ENCODE data around the gene CERT1. TPM values are rescaled to one million over a fixed set of nuclear protein-coding genes. Genes with fewer than 3 reads are reported as not detected.

The CERT1 gene
- polyA plus RNA-seq, 1 of the 3 experiments (the other 2 are of a cell fraction) = 4.5 TPM

DNA sequence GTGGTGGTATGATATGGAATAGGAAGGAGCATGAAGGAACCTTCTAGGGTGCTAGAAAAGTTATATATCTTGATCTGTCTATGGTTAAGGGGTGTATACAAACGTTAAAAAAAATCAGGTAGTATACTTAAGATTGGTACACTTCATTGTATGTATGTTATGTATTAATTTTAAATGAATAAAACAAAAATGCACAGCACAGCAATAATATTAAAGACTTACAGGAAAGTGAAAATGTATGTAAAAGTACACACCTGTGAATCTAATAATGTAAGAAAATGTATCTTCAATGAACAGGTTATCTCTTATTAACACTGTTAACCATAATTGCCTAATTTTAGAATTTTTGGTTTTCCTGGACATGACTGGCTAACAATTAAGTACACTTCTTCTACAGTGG, 97.2 kb downstream of the CERT1 start:
- Histone ChIP-seq H3K36me3 (replicated peaks in 1 of 2; ENCODE audit: control insufficient read depth in 1 of 2, insufficient read depth in 2 of 2, low read length in 1 of 2) (peaks cover 29 to 34% of the 10 kb centered on the region in 2 experiments), H3K4me2 (no peak overlapping the region), H4K20me1 (ENCODE audit: insufficient read depth) (no peaks in the 10 kb centered on the region), H3K9me2 (no peaks in the 10 kb centered on the region), H3K79me2 (ENCODE audit: insufficient read depth) (no peaks in the 10 kb centered on the region), H3F3A (replicated peaks; ENCODE audit: insufficient read depth) (peaks cover 6% of the 10 kb centered on the region), H3K27me3 (ENCODE audit: insufficient read depth) (no peaks in the 10 kb centered on the region), H3K4me1 (ENCODE audit: control insufficient read depth in 1 of 2, insufficient read depth in 2 of 2, low read depth in 1 of 2, low read length in 1 of 2) (no peaks in the 10 kb centered on the region), H3K9me3 (no peaks in the 10 kb centered on the region), H3K4me3 (ENCODE audit: low read depth in 2 of 2, low read length in 1 of 2) (no peak overlapping the region), H2AFZ (ENCODE audit: low read depth) (no peak overlapping the region), H3K27ac (ENCODE audit: low read depth in 2 of 2, low read length in 1 of 2) (no peak overlapping the region), H3K9ac (no peak overlapping the region)
- ChIA-PET POLR2A (no interaction called here), CTCF (no interaction called here)
- DNase-seq = no peak
- no peak for TF ChIP-seq MEF2A (IDR thresholded peaks at IDR 0.05; ENCODE audit: borderline replicate concordance, low read depth)
- TF ChIP-seq YY1 (IDR thresholded peaks at IDR 0.05; ENCODE audit: low read depth) = no peak
- no peak for TF ChIP-seq NFIC (IDR thresholded peaks at IDR 0.05; ENCODE audit: borderline replicate concordance)
- no peak for TF ChIP-seq RAD21 (IDR thresholded peaks at IDR 0.05; ENCODE audit: low read length)
- no peak for TF ChIP-seq SMC3 (IDR thresholded peaks at IDR 0.05; ENCODE audit: low read depth, low read length)
- TF ChIP-seq, protein P1, sequence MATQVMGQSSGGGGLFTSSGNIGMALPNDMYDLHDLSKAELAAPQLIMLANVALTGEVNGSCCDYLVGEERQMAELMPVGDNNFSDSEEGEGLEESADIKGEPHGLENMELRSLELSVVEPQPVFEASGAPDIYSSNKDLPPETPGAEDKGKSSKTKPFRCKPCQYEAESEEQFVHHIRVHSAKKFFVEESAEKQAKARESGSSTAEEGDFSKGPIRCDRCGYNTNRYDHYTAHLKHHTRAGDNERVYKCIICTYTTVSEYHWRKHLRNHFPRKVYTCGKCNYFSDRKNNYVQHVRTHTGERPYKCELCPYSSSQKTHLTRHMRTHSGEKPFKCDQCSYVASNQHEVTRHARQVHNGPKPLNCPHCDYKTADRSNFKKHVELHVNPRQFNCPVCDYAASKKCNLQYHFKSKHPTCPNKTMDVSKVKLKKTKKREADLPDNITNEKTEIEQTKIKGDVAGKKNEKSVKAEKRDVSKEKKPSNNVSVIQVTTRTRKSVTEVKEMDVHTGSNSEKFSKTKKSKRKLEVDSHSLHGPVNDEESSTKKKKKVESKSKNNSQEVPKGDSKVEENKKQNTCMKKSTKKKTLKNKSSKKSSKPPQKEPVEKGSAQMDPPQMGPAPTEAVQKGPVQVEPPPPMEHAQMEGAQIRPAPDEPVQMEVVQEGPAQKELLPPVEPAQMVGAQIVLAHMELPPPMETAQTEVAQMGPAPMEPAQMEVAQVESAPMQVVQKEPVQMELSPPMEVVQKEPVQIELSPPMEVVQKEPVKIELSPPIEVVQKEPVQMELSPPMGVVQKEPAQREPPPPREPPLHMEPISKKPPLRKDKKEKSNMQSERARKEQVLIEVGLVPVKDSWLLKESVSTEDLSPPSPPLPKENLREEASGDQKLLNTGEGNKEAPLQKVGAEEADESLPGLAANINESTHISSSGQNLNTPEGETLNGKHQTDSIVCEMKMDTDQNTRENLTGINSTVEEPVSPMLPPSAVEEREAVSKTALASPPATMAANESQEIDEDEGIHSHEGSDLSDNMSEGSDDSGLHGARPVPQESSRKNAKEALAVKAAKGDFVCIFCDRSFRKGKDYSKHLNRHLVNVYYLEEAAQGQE (IDR thresholded peaks at IDR 0.05; ENCODE audit: low read depth, low read length) = no peak
- TF ChIP-seq, protein P2, sequence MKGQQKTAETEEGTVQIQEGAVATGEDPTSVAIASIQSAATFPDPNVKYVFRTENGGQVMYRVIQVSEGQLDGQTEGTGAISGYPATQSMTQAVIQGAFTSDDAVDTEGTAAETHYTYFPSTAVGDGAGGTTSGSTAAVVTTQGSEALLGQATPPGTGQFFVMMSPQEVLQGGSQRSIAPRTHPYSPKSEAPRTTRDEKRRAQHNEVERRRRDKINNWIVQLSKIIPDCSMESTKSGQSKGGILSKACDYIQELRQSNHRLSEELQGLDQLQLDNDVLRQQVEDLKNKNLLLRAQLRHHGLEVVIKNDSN (IDR thresholded peaks at IDR 0.05; ENCODE audit: borderline replicate concordance, low read depth) = no peak
- TF ChIP-seq, protein P3, sequence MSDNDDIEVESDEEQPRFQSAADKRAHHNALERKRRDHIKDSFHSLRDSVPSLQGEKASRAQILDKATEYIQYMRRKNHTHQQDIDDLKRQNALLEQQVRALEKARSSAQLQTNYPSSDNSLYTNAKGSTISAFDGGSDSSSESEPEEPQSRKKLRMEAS (IDR thresholded peaks at IDR 0.05; ENCODE audit: low read depth) = no peak
- no peak for TF ChIP-seq GATA2 (CRISPR knock-in tag; IDR thresholded peaks at IDR 0.05)
- TF ChIP-seq POLR2AphosphoS5 (IDR thresholded peaks at IDR 0.05; ENCODE audit: low read depth, low read length) = no peak
- no peak for TF ChIP-seq GABPA (IDR thresholded peaks at IDR 0.05; ENCODE audit: low read depth)
- no peak for TF ChIP-seq TEAD4 (IDR thresholded peaks at IDR 0.05; ENCODE audit: borderline replicate concordance, insufficient read depth)
- TF ChIP-seq JUND (IDR thresholded peaks at IDR 0.05) = no peak
- TF ChIP-seq RFX5 (IDR thresholded peaks at IDR 0.05; ENCODE audit: low read length) = no peak
- TF ChIP-seq, protein P4, sequence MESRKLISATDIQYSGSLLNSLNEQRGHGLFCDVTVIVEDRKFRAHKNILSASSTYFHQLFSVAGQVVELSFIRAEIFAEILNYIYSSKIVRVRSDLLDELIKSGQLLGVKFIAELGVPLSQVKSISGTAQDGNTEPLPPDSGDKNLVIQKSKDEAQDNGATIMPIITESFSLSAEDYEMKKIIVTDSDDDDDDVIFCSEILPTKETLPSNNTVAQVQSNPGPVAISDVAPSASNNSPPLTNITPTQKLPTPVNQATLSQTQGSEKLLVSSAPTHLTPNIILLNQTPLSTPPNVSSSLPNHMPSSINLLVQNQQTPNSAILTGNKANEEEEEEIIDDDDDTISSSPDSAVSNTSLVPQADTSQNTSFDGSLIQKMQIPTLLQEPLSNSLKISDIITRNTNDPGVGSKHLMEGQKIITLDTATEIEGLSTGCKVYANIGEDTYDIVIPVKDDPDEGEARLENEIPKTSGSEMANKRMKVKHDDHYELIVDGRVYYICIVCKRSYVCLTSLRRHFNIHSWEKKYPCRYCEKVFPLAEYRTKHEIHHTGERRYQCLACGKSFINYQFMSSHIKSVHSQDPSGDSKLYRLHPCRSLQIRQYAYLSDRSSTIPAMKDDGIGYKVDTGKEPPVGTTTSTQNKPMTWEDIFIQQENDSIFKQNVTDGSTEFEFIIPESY (IDR thresholded peaks at IDR 0.05; ENCODE audit: borderline replicate concordance, low read depth) = no peak
- 75% methylated on average over 1 of the region's 1 CpG for WGBS (ENCODE audit: low lambda C conversion rate)

Data from SK-N-SH (cell line).